GM23338 (cell line): ENCODE measurements around the gene C4BPA. TPM values are rescaled to one million over a fixed set of nuclear protein-coding genes. Genes with fewer than 3 reads are reported as not detected.

Experiments
- ATAC-seq: fragments of 200-7000 bp; cut with Tn5 transposase; 3 replicates; pipeline ENCODE4 v1.9.1; 2020
- DNase-seq: peaks from one replicate; pipeline ENCODE4 v3.0.0-alpha.2; 2015; ENCODE audit warnings: low spot score
- H2AFZ ChIP-seq: fragments of 200-600 bp; sonication (generic); 2 replicates; pipeline ENCODE4 v1.8.0; 2016; ENCODE audit warnings: antibody characterized with exemption, mild to moderate bottlenecking, moderate library complexity
- H3F3A ChIP-seq: fragments of 200-600 bp; sonication (generic); replicated peaks from 2 replicates; pipeline ENCODE4 v1.8.0; 2017; ENCODE audit warnings: antibody characterized with exemption, mixed run types, low read depth
- H3K27ac ChIP-seq: fragments of 200-600 bp; sonication (generic); 2 replicates; pipeline ENCODE4 v1.6.1; 2016; ENCODE audit warnings: low read depth
- H3K27me3 ChIP-seq: fragments of 200-600 bp; sonication (generic); 2 replicates; pipeline ENCODE4 v1.8.0; 2016; ENCODE audit warnings: mild to moderate bottlenecking, mixed run types, moderate library complexity; ENCODE audit not compliant: insufficient read depth
- H3K36me3 ChIP-seq: fragments of 200-600 bp; sonication (generic); 2 replicates; pipeline ENCODE4 v1.8.0; 2016; ENCODE audit warnings: mild to moderate bottlenecking; ENCODE audit not compliant: insufficient read depth
- H3K4me1 ChIP-seq: fragments of 200-600 bp; sonication (generic); 2 replicates; pipeline ENCODE4 v1.8.0; 2016; ENCODE audit warnings: mild to moderate bottlenecking, moderate library complexity; ENCODE audit not compliant: insufficient read depth
- H3K4me2 ChIP-seq: fragments of 200-600 bp; sonication (generic); 2 replicates; pipeline ENCODE4 v1.7.1; 2017; ENCODE audit warnings: mixed run types
- H3K4me3 ChIP-seq: fragments of 200-600 bp; sonication (generic); 2 replicates; pipeline ENCODE4 v1.6.1; 2016; ENCODE audit warnings: mixed run types
- H3K79me2 ChIP-seq: fragments of 200-600 bp; sonication (generic); replicated peaks from 2 replicates; pipeline ENCODE4 v1.8.0; 2017; ENCODE audit warnings: mild to moderate bottlenecking; ENCODE audit not compliant: insufficient read depth
- H3K9me2 ChIP-seq: fragments of 200-600 bp; sonication (generic); 2 replicates; pipeline ENCODE4 v1.8.0; 2017; ENCODE audit not compliant: insufficient read depth
- H4K20me1 ChIP-seq: fragments of 200-600 bp; sonication (generic); replicated peaks from 2 replicates; pipeline ENCODE4 v1.8.0; 2017; ENCODE audit warnings: mild to moderate bottlenecking; ENCODE audit not compliant: insufficient read depth
- H3K27ac Mint-ChIP-seq: 2 replicates; pipeline ENCODE4 v1.8.0; 2020; ENCODE audit warnings: inconsistent platforms, mild to moderate bottlenecking, moderate library complexity, mixed read lengths
- H3K27me3 Mint-ChIP-seq: 3 replicates; pipeline ENCODE4 v1.8.0; 2022; ENCODE audit warnings: low read depth, mild to moderate bottlenecking, moderate library complexity, mixed read lengths, inconsistent platforms; ENCODE audit not compliant: insufficient read depth, poor library complexity
- H3K36me3 Mint-ChIP-seq: 3 replicates; pipeline ENCODE4 v1.8.0; 2021; ENCODE audit warnings: low read depth, mild to moderate bottlenecking, inconsistent platforms, moderate library complexity, mixed read lengths
- H3K4me1 Mint-ChIP-seq: 3 replicates; pipeline ENCODE4 v1.8.0; 2020; ENCODE audit warnings: mild to moderate bottlenecking, inconsistent platforms, mixed read lengths
- H3K4me3 Mint-ChIP-seq: 3 replicates; pipeline ENCODE4 v1.8.0; 2021; ENCODE audit warnings: moderate library complexity, mild to moderate bottlenecking, inconsistent platforms, mixed read lengths
- H3K9me3 Mint-ChIP-seq: 3 replicates; pipeline ENCODE4 v1.8.0; 2020; ENCODE audit warnings: moderate library complexity, mild to moderate bottlenecking, inconsistent platforms, mixed read lengths
- CREB1 ChIP-seq: fragments of 250-450 bp; sonication (Bioruptor Pico); IDR thresholded peaks from 2 replicates; pipeline ENCODE4 v1.5.0; 2020; ENCODE audit warnings: low read depth, mild to moderate bottlenecking, moderate library complexity
- NANOG ChIP-seq: IDR thresholded peaks from 2 replicates; pipeline ENCODE4 v1.6.1; 2016; ENCODE audit warnings: antibody characterized with exemption, borderline replicate concordance
- POLR2AphosphoS5 ChIP-seq: IDR thresholded peaks from 2 replicates; pipeline ENCODE4 v1.6.1; 2016; ENCODE audit warnings: antibody characterized with exemption, low read depth
- ZNF114 ChIP-seq: fragments of 250-450 bp; sonication (Bioruptor Pico); IDR thresholded peaks from 2 replicates; pipeline ENCODE4 v1.5.0; 2020; ENCODE audit warnings: mild to moderate bottlenecking, moderate library complexity
- ZNF331 ChIP-seq: fragments of 250-450 bp; sonication (Bioruptor Pico); IDR thresholded peaks from 2 replicates; pipeline ENCODE4 v1.5.0; 2020; ENCODE audit warnings: low read depth, mild to moderate bottlenecking, moderate library complexity
- polyA plus RNA-seq: library from polyadenylated mRNA; unstranded; fragments of >200 nt; fragmentation: Nextera tagmentation; extraction: Ambion mirVana; gene quantifications from 2 replicates; pipeline ENCODE4 v1.2.1, GENCODE V29; 2016
- total RNA-seq: library from RNA; depleted of rRNA; stranded (reverse); fragments of >200 nt; shearing (Covaris generic); gene quantifications from 2 replicates; pipeline ENCODE4 v1.2.3, GENCODE V29; 2014
- TF ChIP-seq, protein P1 (sequence below): IDR thresholded peaks from one replicate; pipeline ENCODE4 v1.6.1; 2018; ENCODE audit warnings: antibody characterized with exemption; ENCODE audit not compliant: unreplicated experiment
- TF ChIP-seq, protein P2 (sequence below): IDR thresholded peaks from 2 replicates; pipeline ENCODE4 v1.6.1; 2016; ENCODE audit warnings: antibody characterized with exemption

The C4BPA gene
- total and polyA plus RNA-seq, 2 experiments from 2014 or later = not detected

DNA sequence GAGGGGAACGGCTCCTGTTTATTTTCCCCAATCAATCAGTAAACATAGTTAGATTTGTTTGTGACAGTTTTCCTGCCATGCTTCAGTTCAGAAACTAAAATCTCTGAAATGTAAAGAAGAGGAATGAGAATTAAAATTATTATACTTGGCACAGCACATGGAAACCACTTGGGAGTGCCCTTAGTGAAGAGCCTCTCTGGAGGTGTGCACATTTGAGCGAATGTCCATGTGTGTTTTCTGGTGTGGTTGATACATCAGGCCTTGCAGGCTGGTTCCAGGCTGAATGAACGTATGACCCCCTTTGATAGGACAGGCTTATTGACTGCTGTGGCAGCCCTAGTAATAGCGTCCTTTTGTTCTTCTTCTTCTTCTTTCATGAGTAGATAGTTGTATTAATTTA is 27.1 kb downstream of the C4BPA start (continued):
- TF ChIP-seq, protein P1, sequence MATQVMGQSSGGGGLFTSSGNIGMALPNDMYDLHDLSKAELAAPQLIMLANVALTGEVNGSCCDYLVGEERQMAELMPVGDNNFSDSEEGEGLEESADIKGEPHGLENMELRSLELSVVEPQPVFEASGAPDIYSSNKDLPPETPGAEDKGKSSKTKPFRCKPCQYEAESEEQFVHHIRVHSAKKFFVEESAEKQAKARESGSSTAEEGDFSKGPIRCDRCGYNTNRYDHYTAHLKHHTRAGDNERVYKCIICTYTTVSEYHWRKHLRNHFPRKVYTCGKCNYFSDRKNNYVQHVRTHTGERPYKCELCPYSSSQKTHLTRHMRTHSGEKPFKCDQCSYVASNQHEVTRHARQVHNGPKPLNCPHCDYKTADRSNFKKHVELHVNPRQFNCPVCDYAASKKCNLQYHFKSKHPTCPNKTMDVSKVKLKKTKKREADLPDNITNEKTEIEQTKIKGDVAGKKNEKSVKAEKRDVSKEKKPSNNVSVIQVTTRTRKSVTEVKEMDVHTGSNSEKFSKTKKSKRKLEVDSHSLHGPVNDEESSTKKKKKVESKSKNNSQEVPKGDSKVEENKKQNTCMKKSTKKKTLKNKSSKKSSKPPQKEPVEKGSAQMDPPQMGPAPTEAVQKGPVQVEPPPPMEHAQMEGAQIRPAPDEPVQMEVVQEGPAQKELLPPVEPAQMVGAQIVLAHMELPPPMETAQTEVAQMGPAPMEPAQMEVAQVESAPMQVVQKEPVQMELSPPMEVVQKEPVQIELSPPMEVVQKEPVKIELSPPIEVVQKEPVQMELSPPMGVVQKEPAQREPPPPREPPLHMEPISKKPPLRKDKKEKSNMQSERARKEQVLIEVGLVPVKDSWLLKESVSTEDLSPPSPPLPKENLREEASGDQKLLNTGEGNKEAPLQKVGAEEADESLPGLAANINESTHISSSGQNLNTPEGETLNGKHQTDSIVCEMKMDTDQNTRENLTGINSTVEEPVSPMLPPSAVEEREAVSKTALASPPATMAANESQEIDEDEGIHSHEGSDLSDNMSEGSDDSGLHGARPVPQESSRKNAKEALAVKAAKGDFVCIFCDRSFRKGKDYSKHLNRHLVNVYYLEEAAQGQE = no peak
- TF ChIP-seq, protein P2, sequence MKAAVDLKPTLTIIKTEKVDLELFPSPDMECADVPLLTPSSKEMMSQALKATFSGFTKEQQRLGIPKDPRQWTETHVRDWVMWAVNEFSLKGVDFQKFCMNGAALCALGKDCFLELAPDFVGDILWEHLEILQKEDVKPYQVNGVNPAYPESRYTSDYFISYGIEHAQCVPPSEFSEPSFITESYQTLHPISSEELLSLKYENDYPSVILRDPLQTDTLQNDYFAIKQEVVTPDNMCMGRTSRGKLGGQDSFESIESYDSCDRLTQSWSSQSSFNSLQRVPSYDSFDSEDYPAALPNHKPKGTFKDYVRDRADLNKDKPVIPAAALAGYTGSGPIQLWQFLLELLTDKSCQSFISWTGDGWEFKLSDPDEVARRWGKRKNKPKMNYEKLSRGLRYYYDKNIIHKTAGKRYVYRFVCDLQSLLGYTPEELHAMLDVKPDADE = no peak
- TF ChIP-seq ZNF331 = no peak

DNA sequence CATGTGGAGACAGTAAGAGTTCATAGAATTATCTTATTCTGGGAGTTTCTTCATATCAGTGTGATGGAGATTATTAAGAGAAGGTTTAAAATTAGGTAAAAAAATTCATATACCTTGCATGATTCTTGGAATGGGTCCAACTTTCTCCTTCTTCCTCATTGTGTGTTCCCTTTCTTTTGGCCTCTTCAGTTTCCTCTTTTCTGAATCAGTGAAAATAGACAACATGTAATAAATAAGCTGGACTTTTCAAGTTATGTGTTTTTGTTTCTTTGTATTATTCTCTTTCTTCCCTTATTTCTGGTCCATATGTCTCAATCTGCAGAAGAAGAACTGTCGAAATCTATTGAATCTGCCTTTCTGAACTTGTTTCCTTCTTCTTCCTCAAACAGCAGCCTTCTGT is 30.5 kb downstream of the C4BPA start:
- no peaks in the 10 kb centered on the region for H3K27me3 Mint-ChIP-seq
- no peak overlapping the region for H3K4me3 Mint-ChIP-seq
- no peaks in the 10 kb centered on the region for H4K20me1 ChIP-seq
- no peak overlapping the region for H3K27ac ChIP-seq
- H3K4me2 ChIP-seq = no peak overlapping the region
- no peaks in the 10 kb centered on the region for H3K36me3 ChIP-seq
- no peaks in the 10 kb centered on the region for H3K36me3 Mint-ChIP-seq
- H2AFZ ChIP-seq = no peak overlapping the region
- ATAC-seq = no peak
- H3K79me2 ChIP-seq = no peaks in the 10 kb centered on the region
- no peaks in the 10 kb centered on the region for H3K4me1 Mint-ChIP-seq
- H3K4me1 ChIP-seq = no peaks in the 10 kb centered on the region
- TF ChIP-seq, protein P1 = no peak
- TF ChIP-seq POLR2AphosphoS5 (no peak), ZNF114 (CRISPR knock-in tag) (no peak), NANOG (no peak), CREB1 (no peak)
- no peaks in the 10 kb centered on the region for H3K27me3 ChIP-seq
- no peak overlapping the region for H3K4me3 ChIP-seq
- no peaks in the 10 kb centered on the region for H3F3A ChIP-seq
- H3K27ac Mint-ChIP-seq = no peak overlapping the region
- DNase-seq = no peak
- no peaks in the 10 kb centered on the region for H3K9me3 Mint-ChIP-seq
- H3K9me2 ChIP-seq = peaks cover 7% of the 10 kb centered on the region; the same call in 1 of the 2 replicates
